ENCODE measurements around the gene IGFN1.

GRCh38 chr1:201251411-201251810 is 60.8 kb downstream of the IGFN1 start:
- TF ChIP-seq POLR2A (IDR thresholded peaks at IDR 0.05; ENCODE audit: low read length) (no peak), GATA1 (IDR thresholded peaks at IDR 0.05; ENCODE audit: low read depth, low read length) (no peak)

Data from erythroblast (primary cell).